H7 (cell line): ENCODE data around the gene PLEKHG2. TPM values are rescaled to one million over a fixed set of nuclear protein-coding genes. Genes with fewer than 3 reads are reported as not detected.
A peak's percentile ranks its signal among the peaks of the same experiment; 100 is the strongest.

ENCODE experiments used
- DNase-seq: peaks from one replicate; pipeline ENCODE4 v3.0.0; 2012
- H3K27me3 ChIP-seq: 2 replicates; pipeline ENCODE4 v1.6.0; 2011; ENCODE audit warnings: mild to moderate bottlenecking, low read length; ENCODE audit not compliant: control insufficient read depth, insufficient read depth
- H3K36me3 ChIP-seq: replicated peaks from 2 replicates; pipeline ENCODE4 v1.5.1; 2011; ENCODE audit warnings: low read length; ENCODE audit not compliant: control insufficient read depth, insufficient read depth
- H3K4me3 ChIP-seq: 2 replicates; pipeline ENCODE4 v1.5.1; 2011; ENCODE audit warnings: low read depth, mild to moderate bottlenecking, control low read depth, low read length, moderate library complexity; ENCODE audit not compliant: insufficient read depth
- total RNA-seq: library from RNA; depleted of rRNA; stranded (reverse); fragments of >200 nt; shearing (Covaris generic); gene quantifications from 2 replicates; pipeline ENCODE4 v1.2.3, GENCODE V29; 2014

PLEKHG2 gene
- total RNA-seq, 1 experiment from 2014 or later: 90.9 TPM

- Histone ChIP-seq H3K36me3 (peaks cover 3% of the 10 kb centered on the region; the same call in 1 of the 2 replicates), H3K4me3 (no peak overlapping the region), H3K27me3 (no peaks in the 10 kb centered on the region)
- DNase-seq: no peak
Measured at GRCh38 chr19:39408392-39409207, 3.9 kb upstream of the PLEKHG2 start.

- Histone ChIP-seq H3K36me3 (peaks cover 3% of the 10 kb centered on the region; the same call in 1 of the 2 replicates), H3K27me3 (no peaks in the 10 kb centered on the region), H3K4me3 (peak overlapping the region; percentile 84)
- peak; percentile 96 for DNase-seq
Measured at GRCh38 chr19:39409208-39410016, 3.1 kb upstream of the PLEKHG2 start.

- no peaks in the 10 kb centered on the region for H3K27me3 ChIP-seq
- DNase-seq: peak; percentile 86
- H3K4me3 ChIP-seq: peak overlapping the region; percentile 84
- peaks cover 3% of the 10 kb centered on the region; the same call in 1 of the 2 replicates for H3K36me3 ChIP-seq
Measured at GRCh38 chr19:39410017-39410830, 2.2 kb upstream of the PLEKHG2 start.

- H3K36me3 ChIP-seq: peaks cover 5% of the 10 kb centered on the region
- no peaks in the 10 kb centered on the region for H3K27me3 ChIP-seq
- DNase-seq: no peak
- peak overlapping the region; percentile 84 for H3K4me3 ChIP-seq
Measured at GRCh38 chr19:39410831-39411080, 1.7 kb upstream of the PLEKHG2 start.

- Histone ChIP-seq H3K27me3 (no peaks in the 10 kb centered on the region), H3K36me3 (peaks cover 10% of the 10 kb centered on the region), H3K4me3 (no peak overlapping the region)
- DNase-seq: no peak
Measured at GRCh38 chr19:39411081-39411831, 1.2 kb upstream of the PLEKHG2 start.

GRCh38 chr19:39411832-39412099, 703 bp upstream of the PLEKHG2 start:
- H3K4me3 ChIP-seq: peak overlapping the region; percentile 38
- no peaks in the 10 kb centered on the region for H3K27me3 ChIP-seq
- peak; percentile 84 for DNase-seq
- peaks cover 12% of the 10 kb centered on the region for H3K36me3 ChIP-seq

- Histone ChIP-seq H3K36me3 (peaks cover 14% of the 10 kb centered on the region), H3K27me3 (no peaks in the 10 kb centered on the region), H3K4me3 (peak overlapping the region; percentile 87)
- DNase-seq: no peak
Measured at GRCh38 chr19:39412867-39413271, 400 bp downstream of the PLEKHG2 start.

- Histone ChIP-seq H3K36me3 (peaks cover 12% of the 10 kb centered on the region), H3K4me3 (peak overlapping the region; percentile 87), H3K27me3 (no peaks in the 10 kb centered on the region)
- DNase-seq: peak; percentile 94
Measured at GRCh38 chr19:39413272-39413910, 922 bp downstream of the PLEKHG2 start.

- H3K4me3 ChIP-seq: peak overlapping the region; percentile 87
- peaks cover 18% of the 10 kb centered on the region for H3K36me3 ChIP-seq
- H3K27me3 ChIP-seq: no peaks in the 10 kb centered on the region
- DNase-seq: peak; percentile 75
Measured at GRCh38 chr19:39413911-39414608, 1.6 kb downstream of the PLEKHG2 start.

GRCh38 chr19:39415111-39416046, 2.9 kb downstream of the PLEKHG2 start:
- H3K4me3 ChIP-seq: no peak overlapping the region
- DNase-seq: peak; percentile 83
- H3K36me3 ChIP-seq: peaks cover 20% of the 10 kb centered on the region
- no peaks in the 10 kb centered on the region for H3K27me3 ChIP-seq

- DNase-seq: peak; percentile 86
- H3K36me3 ChIP-seq: peaks cover 24% of the 10 kb centered on the region
- no peak overlapping the region for H3K4me3 ChIP-seq
- H3K27me3 ChIP-seq: no peaks in the 10 kb centered on the region
Measured at GRCh38 chr19:39416152-39417120, 4.0 kb downstream of the PLEKHG2 start.
